UCSD-AML1 (cell line): ENCODE data around the gene ANO1.
"Not testable (repeated sequence)": the region's sequence is repeated elsewhere in the genome, so short reads cannot be mapped to it uniquely, and the experiment has no call there.

Experiments
- DNase-seq: peaks from one replicate; lab custom pipeline; 2025; ENCODE audit not compliant: unreplicated experiment; lab: John Stamatoyannopoulos, UW

ANO1 gene

GRCh38 chr11:70205049-70205725, 127.1 kb downstream of the ANO1 start:
- DNase-seq = no peak

GRCh38 chr11:70205766-70206165, 127.6 kb downstream of the ANO1 start:
- DNase-seq = no peak

- no peak for DNase-seq
Observed at GRCh38 chr11:70206226-70206981, 128.3 kb downstream of the ANO1 start.

GRCh38 chr11:70206982-70207376, 128.9 kb downstream of the ANO1 start:
- DNase-seq = no peak

- no peak for DNase-seq
Observed at GRCh38 chr11:70207531-70208131, 129.5 kb downstream of the ANO1 start.

- DNase-seq = no peak
Observed at GRCh38 chr11:70209391-70209912, 131.3 kb downstream of the ANO1 start.

- no peak for DNase-seq
Observed at GRCh38 chr11:70210051-70210501, 132.0 kb downstream of the ANO1 start.

GRCh38 chr11:70210530-70210929, 132.4 kb downstream of the ANO1 start:
- no peak for DNase-seq

- no peak for DNase-seq
Observed at GRCh38 chr11:70212227-70212811, 134.2 kb downstream of the ANO1 start.

- DNase-seq = not testable (repeated sequence)
Observed at GRCh38 chr11:70217388-70217787, 139.3 kb downstream of the ANO1 start.

GRCh38 chr11:70218076-70218475, 140.0 kb downstream of the ANO1 start:
- DNase-seq = not testable (repeated sequence)

GRCh38 chr11:70220136-70220535, 142.0 kb downstream of the ANO1 start:
- DNase-seq = no peak

- no peak for DNase-seq
Observed at GRCh38 chr11:70220920-70221319, 142.8 kb downstream of the ANO1 start.

GRCh38 chr11:70225681-70226177, 147.6 kb downstream of the ANO1 start:
- DNase-seq = no peak

GRCh38 chr11:70226183-70226582, 148.1 kb downstream of the ANO1 start:
- DNase-seq = no peak

- peak; percentile 26 for DNase-seq
Observed at GRCh38 chr11:70226967-70227366, 148.8 kb downstream of the ANO1 start.

- DNase-seq = no peak
Observed at GRCh38 chr11:70229737-70230136, 151.6 kb downstream of the ANO1 start.

- no peak for DNase-seq
Observed at GRCh38 chr11:70230151-70230839, 152.2 kb downstream of the ANO1 start.

- DNase-seq = no peak
Observed at GRCh38 chr11:70230840-70231710, 153.0 kb downstream of the ANO1 start.

GRCh38 chr11:70233034-70233433, 154.9 kb downstream of the ANO1 start:
- no peak for DNase-seq
